Ramos (cell line): ENCODE measurements around the gene DR1.

ENCODE experiments used
- in situ Hi-C: fragments of 300-500 bp; cut with MboI; formaldehyde crosslinking; loops from one replicate; pipeline ENCODE4 v1.14.3; 2022; ENCODE audit warnings: low sequenced_read_pairs; ENCODE audit not compliant: unreplicated experiment

Gene DR1

GRCh38 chr1:93345633-93346420 is at the start of gene DR1:
DR1 (plus strand) TSS chr1:93345907; CDS start chr1:93346646, 739 bp downstream.
- in situ Hi-C loops = no loop called here

GRCh38 chr1:93296555-93297154 is 49.1 kb upstream of the DR1 start:
- in situ Hi-C loops = no loop called here

GRCh38 chr1:93301131-93301530 is 44.6 kb upstream of the DR1 start:
- in situ Hi-C loops = loop anchor here (10.0 kb wide), 1 partner anchor 544 kb away; no protein-coding TSS in a partner anchor

GRCh38 chr1:93302078-93302477 is 43.6 kb upstream of the DR1 start:
- in situ Hi-C loops = loop anchor here (10.0 kb wide), 1 partner anchor 543 kb away; no protein-coding TSS in a partner anchor

- in situ Hi-C loops = loop anchor here (10.0 kb wide), 1 partner anchor 540 kb away; no protein-coding TSS in a partner anchor
Measured at GRCh38 chr1:93304716-93305138, 41.0 kb upstream of the DR1 start.

GRCh38 chr1:93306920-93307319 is 38.8 kb upstream of the DR1 start:
- in situ Hi-C loops = loop anchor here (10.0 kb wide), 1 partner anchor 538 kb away; no protein-coding TSS in a partner anchor

- in situ Hi-C loops = no loop called here
Measured at GRCh38 chr1:93313026-93313425, 32.7 kb upstream of the DR1 start.

- in situ Hi-C loops = no loop called here
Measured at GRCh38 chr1:93317207-93317606, 28.5 kb upstream of the DR1 start.

GRCh38 chr1:93317943-93318342 is 27.8 kb upstream of the DR1 start:
- in situ Hi-C loops = no loop called here

- in situ Hi-C loops = no loop called here
Measured at GRCh38 chr1:93321720-93322119, 24.0 kb upstream of the DR1 start.

- in situ Hi-C loops = no loop called here
Measured at GRCh38 chr1:93322349-93322748, 23.4 kb upstream of the DR1 start.

- in situ Hi-C loops = no loop called here
Measured at GRCh38 chr1:93323185-93323820, 22.4 kb upstream of the DR1 start.

GRCh38 chr1:93324486-93325464 is 20.9 kb upstream of the DR1 start:
- in situ Hi-C loops = no loop called here

- in situ Hi-C loops = no loop called here
Measured at GRCh38 chr1:93328809-93329760, 16.6 kb upstream of the DR1 start.

- in situ Hi-C loops = no loop called here
Measured at GRCh38 chr1:93330196-93330595, 15.5 kb upstream of the DR1 start.

- in situ Hi-C loops = no loop called here
Measured at GRCh38 chr1:93330617-93331016, 15.1 kb upstream of the DR1 start.

- in situ Hi-C loops = no loop called here
Measured at GRCh38 chr1:93331412-93331811, 14.3 kb upstream of the DR1 start.

GRCh38 chr1:93332368-93332767 is 13.3 kb upstream of the DR1 start:
- in situ Hi-C loops = no loop called here
